Stimulated activated CD4-positive, alpha-beta T cell treated with anti-CD3 and anti-CD28 coated beads, Interleukin-1b, Interleukin-23, amount 100 ng/mL, for 1 hour (primary cell): ENCODE measurements around the gene FAM227B.
"Not testable (repeated sequence)": the region's sequence is repeated elsewhere in the genome, so short reads cannot be mapped to it uniquely, and the experiment has no call there.

Source experiments
- DNase-seq, 2 donors: peaks; one replicate each; pipeline ENCODE4 v3.0.0-alpha.2; 2020; ENCODE audit warnings: low read depth in 2 of 2

Gene FAM227B

GRCh38 chr15:49494842-49495241, 125.8 kb downstream of the FAM227B start:
- DNase-seq = no peak

GRCh38 chr15:49492830-49493229, 127.8 kb downstream of the FAM227B start:
- no peak for DNase-seq

- no peak for DNase-seq
Observed at GRCh38 chr15:49492151-49492550, 128.5 kb downstream of the FAM227B start.

- no peak for DNase-seq
Observed at GRCh38 chr15:49490966-49491365, 129.7 kb downstream of the FAM227B start.

- not testable (repeated sequence) for DNase-seq
Observed at GRCh38 chr15:49485401-49485800, 135.2 kb downstream of the FAM227B start.

GRCh38 chr15:49478982-49479381, 141.6 kb downstream of the FAM227B start:
- DNase-seq = not testable (repeated sequence)

GRCh38 chr15:49478021-49478420, 142.6 kb downstream of the FAM227B start:
- not testable (repeated sequence) for DNase-seq

- DNase-seq = no peak
Observed at GRCh38 chr15:49473031-49473430, 147.6 kb downstream of the FAM227B start.

GRCh38 chr15:49472338-49472737, 148.3 kb downstream of the FAM227B start:
- DNase-seq = no peak

- DNase-seq = no peak
Observed at GRCh38 chr15:49471733-49472132, 148.9 kb downstream of the FAM227B start.

GRCh38 chr15:49471248-49471647, 149.4 kb downstream of the FAM227B start:
- peak in 1 of 2 donors; percentile 7 for DNase-seq

GRCh38 chr15:49468481-49468839, 152.2 kb downstream of the FAM227B start:
- DNase-seq = no peak

- DNase-seq = no peak
Observed at GRCh38 chr15:49467746-49468480, 152.7 kb downstream of the FAM227B start.

- no peak for DNase-seq
Observed at GRCh38 chr15:49466119-49466518, 154.5 kb downstream of the FAM227B start.

GRCh38 chr15:49464522-49464921, 156.1 kb downstream of the FAM227B start:
- DNase-seq = no peak

GRCh38 chr15:49462232-49462844, 158.3 kb downstream of the FAM227B start:
- DNase-seq = no peak

- no peak for DNase-seq
Observed at GRCh38 chr15:49460411-49460941, 160.1 kb downstream of the FAM227B start.

- no peak for DNase-seq
Observed at GRCh38 chr15:49458145-49458544, 162.5 kb downstream of the FAM227B start.

GRCh38 chr15:49456166-49456565, 164.5 kb downstream of the FAM227B start:
- no peak for DNase-seq

GRCh38 chr15:49452595-49452994, 168.0 kb downstream of the FAM227B start:
- no peak for DNase-seq

- DNase-seq = no peak
Observed at GRCh38 chr15:49441816-49442215, 178.8 kb downstream of the FAM227B start.

GRCh38 chr15:49441356-49441755, 179.3 kb downstream of the FAM227B start:
- DNase-seq = no peak

GRCh38 chr15:49439678-49440395, 180.8 kb downstream of the FAM227B start:
- no peak for DNase-seq
